HepG2 (cell line): Measurements from ENCODE around the gene MAST1. TPM values are rescaled to one million over a fixed set of nuclear protein-coding genes. Genes with fewer than 3 reads are reported as not detected.

Source experiments
- CEBPB ChIP-seq: IDR thresholded peaks from 2 replicates; pipeline ENCODE4 v1.6.1; 2011; ENCODE audit warnings: low read depth, low read length, improper control_type of control experiment, borderline replicate concordance
- EHMT2 ChIP-seq: fragments of 200-600 bp; sonication (generic); IDR thresholded peaks from 2 replicates; pipeline ENCODE4 v1.7.0; 2017; ENCODE audit warnings: antibody characterized with exemption, low read depth, low read length, borderline replicate concordance
- FOXO1 ChIP-seq: sonication (generic); formaldehyde crosslinking; IDR thresholded peaks from 2 replicates; pipeline ENCODE4 v1.4.0; 2020; ENCODE audit warnings: missing genetic modification reagents
- NFATC3 ChIP-seq: sonication (generic); formaldehyde crosslinking; IDR thresholded peaks from 2 replicates; pipeline ENCODE4 v1.5.1; 2020; ENCODE audit warnings: mild to moderate bottlenecking, missing genetic modification reagents
- NFE2L1 ChIP-seq: sonication (generic); formaldehyde crosslinking; IDR thresholded peaks from 2 replicates; pipeline ENCODE4 v1.4.0; 2020; ENCODE audit warnings: missing genetic modification reagents, mild to moderate bottlenecking, borderline replicate concordance
- PHF21A ChIP-seq: sonication (generic); formaldehyde crosslinking; IDR thresholded peaks from 2 replicates; pipeline ENCODE4 v1.5.0; 2020; ENCODE audit warnings: mild to moderate bottlenecking, missing genetic modification reagents
- RAD51 ChIP-seq: fragments of 450-650 bp; IDR thresholded peaks from 2 replicates; pipeline ENCODE4 v1.6.1; 2016; ENCODE audit warnings: borderline replicate concordance
- ZNF121 ChIP-seq: sonication (generic); formaldehyde crosslinking; IDR thresholded peaks from 2 replicates; pipeline ENCODE4 v1.5.0; 2020; ENCODE audit warnings: mild to moderate bottlenecking, missing genetic modification reagents
- ZNF142 ChIP-seq: sonication (generic); formaldehyde crosslinking; IDR thresholded peaks from 2 replicates; pipeline ENCODE4 v1.4.0; 2020; ENCODE audit warnings: missing genetic modification reagents
- ZNF329 ChIP-seq: sonication (generic); formaldehyde crosslinking; IDR thresholded peaks from 2 replicates; pipeline ENCODE4 v1.9.0; 2021; ENCODE audit warnings: low read depth, mild to moderate bottlenecking, missing genetic modification reagents
- ZNF703 ChIP-seq: sonication (generic); formaldehyde crosslinking; IDR thresholded peaks from 2 replicates; pipeline ENCODE4 v1.5.1; 2020; ENCODE audit warnings: missing genetic modification reagents, mild to moderate bottlenecking, moderate library complexity, borderline replicate concordance
- ZNF777 ChIP-seq: sonication (generic); formaldehyde crosslinking; IDR thresholded peaks from 2 replicates; pipeline ENCODE4 v1.4.0; 2020; ENCODE audit warnings: missing genetic modification reagents
- ZNF792 ChIP-seq: IDR thresholded peaks from 2 replicates; pipeline ENCODE4 v1.6.1; 2016
- polyA plus RNA-seq, 8 experiments: library from polyadenylated mRNA; depleted of rRNA in 3 of 8; stranded (reverse) in 7 of 8; unstranded in 1 of 8; fragments of >200 nt; fragmentation: Illumina TruSeq in 4 of 8; extraction: Trizol in 4 of 8; gene quantifications; 2 replicates each; pipeline versions ENCODE4 v1.2.1 to v1.2.3, GENCODE V29; 2011 to 2016; ENCODE audit warnings: low read depth in 4 of 8, missing spikeins in 1 of 8, mixed read lengths in 1 of 8; ENCODE audit not compliant: insufficient read depth in 1 of 8
- total RNA-seq, 5 experiments: library from RNA; depleted of rRNA; stranded (reverse); fragments of >200 nt; fragmentation: Illumina TruSeq; extraction: Trizol; gene quantifications; 2 replicates each; pipeline ENCODE4 v1.2.3, GENCODE V29; 2016; ENCODE audit warnings: low read depth in 1 of 5
- TF ChIP-seq, protein P1 (sequence below): sonication (generic); formaldehyde crosslinking; IDR thresholded peaks from 2 replicates; pipeline ENCODE4 v1.8.0; 2022; ENCODE audit warnings: missing genetic modification reagents, low read depth, mild to moderate bottlenecking, borderline replicate concordance
- TF ChIP-seq, protein P2 (sequence below): sonication (generic); formaldehyde crosslinking; IDR thresholded peaks from one replicate; pipeline ENCODE4 v1.5.1; 2020; ENCODE audit warnings: mild to moderate bottlenecking, missing genetic modification reagents; ENCODE audit errors: not compliant biosample characterization

The MAST1 gene
- total and polyA plus RNA-seq, 2 of the 13 experiments (the other 11 are each of a cell fraction or from before 2014, with no cell fraction given) = 0.73 to 4.7 TPM

DNA sequence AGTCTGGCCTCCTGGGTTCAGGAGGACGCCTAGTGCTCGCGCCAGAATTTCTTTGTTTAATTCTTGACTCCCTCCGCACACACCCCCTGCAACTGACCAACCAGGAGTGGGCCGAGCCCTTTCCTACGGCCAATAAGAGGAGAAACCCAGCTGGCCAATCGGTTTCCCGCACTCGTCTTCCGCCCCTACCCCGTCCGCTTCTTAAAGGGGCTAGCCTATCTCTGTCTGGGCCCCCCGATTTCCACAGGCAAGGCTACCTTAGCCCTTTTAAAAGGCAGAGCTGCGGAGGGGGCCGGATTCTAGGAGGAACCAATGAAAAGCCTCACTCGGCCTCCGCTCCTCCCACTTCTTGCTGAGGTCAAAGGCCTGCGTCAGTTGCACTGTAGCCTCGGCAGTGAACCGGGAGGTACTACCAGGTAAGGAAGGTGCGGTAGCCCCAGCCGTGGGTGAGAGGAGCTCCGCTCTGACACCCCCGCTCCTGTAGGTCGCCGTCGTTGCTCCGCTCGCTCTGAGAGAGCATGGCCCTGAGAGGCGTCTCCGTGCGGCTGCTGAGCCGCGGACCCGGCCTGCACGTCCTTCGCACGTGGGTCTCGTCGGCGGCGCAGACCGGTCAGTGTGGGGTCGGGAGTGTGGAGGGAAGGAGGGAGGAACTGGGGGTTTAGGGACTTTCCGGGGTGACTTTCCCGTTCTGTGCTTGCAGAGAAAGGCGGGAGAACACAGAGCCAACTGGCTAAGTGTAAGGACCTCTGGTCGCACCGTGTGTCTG is 52.7 kb downstream of the MAST1 start, which contains the start of gene GCDH (continued):
- no peak for TF ChIP-seq ZNF121
- no peak for TF ChIP-seq ZNF142
- no peak for TF ChIP-seq RAD51
- TF ChIP-seq, protein P1, sequence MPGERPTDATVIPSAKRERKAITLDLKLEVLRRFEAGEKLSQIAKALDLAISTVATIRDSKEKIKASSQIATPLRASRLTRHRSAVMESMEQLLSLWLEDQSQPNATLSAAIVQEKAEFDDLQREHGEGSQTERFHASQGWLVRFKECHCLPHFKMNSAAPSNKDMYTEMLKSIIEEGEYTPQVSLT (CRISPR knock-in tag) = no peak
- peak; percentile 74 for TF ChIP-seq PHF21A (CRISPR knock-in tag)
- no peak for TF ChIP-seq ZNF329 (CRISPR knock-in tag)
- 0 out of 2 replicates have a peak, but pooled peaks have one; percentile 59 for TF ChIP-seq NFE2L1 (CRISPR knock-in tag)
- TF ChIP-seq, protein P2, sequence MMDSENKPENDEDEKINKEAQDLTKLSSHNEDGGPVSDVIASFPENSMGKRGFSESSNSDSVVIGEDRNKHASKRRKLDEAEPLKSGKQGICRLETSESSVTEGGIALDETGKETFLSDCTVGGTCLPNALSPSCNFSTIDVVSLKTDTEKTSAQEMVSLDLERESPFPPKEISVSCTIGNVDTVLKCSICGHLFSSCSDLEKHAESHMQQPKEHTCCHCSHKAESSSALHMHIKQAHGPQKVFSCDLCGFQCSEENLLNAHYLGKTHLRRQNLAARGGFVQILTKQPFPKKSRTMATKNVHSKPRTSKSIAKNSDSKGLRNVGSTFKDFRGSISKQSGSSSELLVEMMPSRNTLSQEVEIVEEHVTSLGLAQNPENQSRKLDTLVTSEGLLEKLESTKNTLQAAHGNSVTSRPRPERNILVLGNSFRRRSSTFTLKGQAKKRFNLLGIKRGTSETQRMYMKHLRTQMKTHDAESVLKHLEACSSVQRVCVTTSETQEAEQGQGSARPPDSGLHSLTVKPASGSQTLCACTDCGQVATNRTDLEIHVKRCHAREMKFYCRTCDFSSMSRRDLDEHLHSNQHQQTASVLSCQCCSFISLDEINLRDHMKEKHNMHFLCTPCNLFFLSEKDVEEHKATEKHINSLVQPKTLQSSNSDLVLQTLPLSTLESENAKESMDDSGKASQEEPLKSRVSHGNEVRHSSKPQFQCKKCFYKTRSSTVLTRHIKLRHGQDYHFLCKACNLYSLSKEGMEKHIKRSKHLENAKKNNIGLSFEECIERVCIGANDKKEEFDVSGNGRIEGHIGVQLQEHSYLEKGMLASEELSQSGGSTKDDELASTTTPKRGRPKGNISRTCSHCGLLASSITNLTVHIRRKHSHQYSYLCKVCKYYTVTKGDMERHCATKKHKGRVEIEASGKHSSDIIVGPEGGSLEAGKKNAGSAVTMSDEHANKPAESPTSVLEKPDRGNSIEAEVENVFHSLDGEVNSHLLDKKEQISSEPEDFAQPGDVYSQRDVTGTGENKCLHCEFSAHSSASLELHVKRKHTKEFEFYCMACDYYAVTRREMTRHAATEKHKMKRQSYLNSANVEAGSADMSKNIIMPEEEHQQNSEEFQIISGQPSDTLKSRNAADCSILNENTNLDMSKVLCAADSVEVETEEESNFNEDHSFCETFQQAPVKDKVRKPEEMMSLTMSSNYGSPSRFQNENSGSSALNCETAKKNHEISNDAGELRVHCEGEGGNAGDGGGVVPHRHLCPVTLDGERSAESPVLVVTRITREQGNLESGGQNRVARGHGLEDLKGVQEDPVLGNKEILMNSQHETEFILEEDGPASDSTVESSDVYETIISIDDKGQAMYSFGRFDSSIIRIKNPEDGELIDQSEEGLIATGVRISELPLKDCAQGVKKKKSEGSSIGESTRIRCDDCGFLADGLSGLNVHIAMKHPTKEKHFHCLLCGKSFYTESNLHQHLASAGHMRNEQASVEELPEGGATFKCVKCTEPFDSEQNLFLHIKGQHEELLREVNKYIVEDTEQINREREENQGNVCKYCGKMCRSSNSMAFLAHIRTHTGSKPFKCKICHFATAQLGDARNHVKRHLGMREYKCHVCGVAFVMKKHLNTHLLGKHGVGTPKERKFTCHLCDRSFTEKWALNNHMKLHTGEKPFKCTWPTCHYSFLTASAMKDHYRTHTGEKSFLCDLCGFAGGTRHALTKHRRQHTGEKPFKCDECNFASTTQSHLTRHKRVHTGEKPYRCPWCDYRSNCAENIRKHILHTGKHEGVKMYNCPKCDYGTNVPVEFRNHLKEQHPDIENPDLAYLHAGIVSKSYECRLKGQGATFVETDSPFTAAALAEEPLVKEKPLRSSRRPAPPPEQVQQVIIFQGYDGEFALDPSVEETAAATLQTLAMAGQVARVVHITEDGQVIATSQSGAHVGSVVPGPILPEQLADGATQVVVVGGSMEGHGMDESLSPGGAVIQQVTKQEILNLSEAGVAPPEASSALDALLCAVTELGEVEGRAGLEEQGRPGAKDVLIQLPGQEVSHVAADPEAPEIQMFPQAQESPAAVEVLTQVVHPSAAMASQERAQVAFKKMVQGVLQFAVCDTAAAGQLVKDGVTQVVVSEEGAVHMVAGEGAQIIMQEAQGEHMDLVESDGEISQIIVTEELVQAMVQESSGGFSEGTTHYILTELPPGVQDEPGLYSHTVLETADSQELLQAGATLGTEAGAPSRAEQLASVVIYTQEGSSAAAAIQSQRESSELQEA (CRISPR knock-in tag) = peak; percentile 24
- TF ChIP-seq EHMT2 = no peak
- 0 out of 2 replicates have a peak, but pooled peaks have one; percentile 16 for TF ChIP-seq ZNF792 (CRISPR knock-in tag)
- TF ChIP-seq ZNF703 (CRISPR knock-in tag) = 0 out of 2 replicates have a peak, but pooled peaks have one; percentile 59
- peak; percentile 28; the same call in 1 of the 2 replicates for TF ChIP-seq FOXO1 (CRISPR knock-in tag)
- TF ChIP-seq ZNF777 (CRISPR knock-in tag) = no peak
- TF ChIP-seq CEBPB = no peak
- no peak for TF ChIP-seq NFATC3 (CRISPR knock-in tag)
